Endothelial cell (in vitro differentiated cells): ENCODE data around the gene HOXA7. TPM values are rescaled to one million over a fixed set of nuclear protein-coding genes. Genes with fewer than 3 reads are reported as not detected.

Source experiments
- DNase-seq: peaks from one replicate; pipeline ENCODE4 v3.0.0; 2021; ENCODE audit warnings: low spot score
- H3K27ac Mint-ChIP-seq: one replicate; pipeline ENCODE4 v1.8.0; 2021; ENCODE audit warnings: mixed read lengths, inconsistent platforms; ENCODE audit not compliant: unreplicated experiment
- H3K27me3 Mint-ChIP-seq: one replicate; pipeline ENCODE4 v1.8.0; 2021; ENCODE audit warnings: mild to moderate bottlenecking, moderate library complexity, mixed read lengths, inconsistent platforms; ENCODE audit not compliant: unreplicated experiment
- H3K36me3 Mint-ChIP-seq: one replicate; pipeline ENCODE4 v1.8.0; 2021; ENCODE audit warnings: mild to moderate bottlenecking, low read depth, mixed read lengths, inconsistent platforms; ENCODE audit not compliant: unreplicated experiment
- H3K4me1 Mint-ChIP-seq: one replicate; pipeline ENCODE4 v1.8.0; 2021; ENCODE audit warnings: mild to moderate bottlenecking, mixed read lengths, inconsistent platforms; ENCODE audit not compliant: unreplicated experiment
- H3K4me3 Mint-ChIP-seq: one replicate; pipeline ENCODE4 v1.8.0; 2021; ENCODE audit warnings: mild to moderate bottlenecking, mixed read lengths, inconsistent platforms; ENCODE audit not compliant: unreplicated experiment
- H3K9me3 Mint-ChIP-seq: one replicate; pipeline ENCODE4 v1.8.0; 2021; ENCODE audit warnings: mixed read lengths, inconsistent platforms; ENCODE audit not compliant: unreplicated experiment
- CTCF ChIP-seq: fragments of 200-600 bp; sonication (generic); IDR thresholded peaks from one replicate; pipeline ENCODE4 v1.5.0; 2021; ENCODE audit warnings: antibody characterized with exemption; ENCODE audit not compliant: unreplicated experiment
- total RNA-seq: library from RNA; stranded (reverse); fragmentation: NEBNext Ultra II Directional; extraction: Animal tissue kit (Norgen Biotek cat#: 25700); gene quantifications from one replicate; pipeline ENCODE4 v1.2.1, GENCODE V29; 2021; ENCODE audit not compliant: unreplicated experiment

The HOXA7 gene
- total RNA-seq, 1 donor from 2014 or later = not detected

GRCh38 chr7:27180431-27181420 lies 24.3 kb upstream of the HOXA7 start:
- peaks cover 46% of the 10 kb centered on the region for H3K27me3 Mint-ChIP-seq
- H3K27ac Mint-ChIP-seq = no peak overlapping the region
- no peak for TF ChIP-seq CTCF
- H3K4me3 Mint-ChIP-seq = no peak overlapping the region
- H3K9me3 Mint-ChIP-seq = no peaks in the 10 kb centered on the region
- H3K4me1 Mint-ChIP-seq = peaks cover 27% of the 10 kb centered on the region
- DNase-seq = no peak
- H3K36me3 Mint-ChIP-seq = no peaks in the 10 kb centered on the region

GRCh38 chr7:27179503-27180430 lies 23.3 kb upstream of the HOXA7 start:
- peak; percentile 92 for TF ChIP-seq CTCF
- Mint-ChIP-seq H3K9me3 (no peaks in the 10 kb centered on the region), H3K4me1 (peaks cover 24% of the 10 kb centered on the region), H3K27ac (no peak overlapping the region), H3K27me3 (peaks cover 42% of the 10 kb centered on the region), H3K36me3 (no peaks in the 10 kb centered on the region), H3K4me3 (no peak overlapping the region)
- DNase-seq = peak; percentile 80

- TF ChIP-seq CTCF = no peak
- Mint-ChIP-seq H3K27ac (no peak overlapping the region), H3K4me1 (peaks cover 23% of the 10 kb centered on the region), H3K36me3 (no peaks in the 10 kb centered on the region), H3K27me3 (peaks cover 42% of the 10 kb centered on the region), H3K4me3 (no peak overlapping the region), H3K9me3 (no peaks in the 10 kb centered on the region)
- no peak for DNase-seq
Measured at GRCh38 chr7:27179030-27179429, 22.6 kb upstream of the HOXA7 start.

- no peaks in the 10 kb centered on the region for H3K36me3 Mint-ChIP-seq
- DNase-seq = no peak
- no peak overlapping the region for H3K27ac Mint-ChIP-seq
- peaks cover 42% of the 10 kb centered on the region for H3K27me3 Mint-ChIP-seq
- no peak overlapping the region for H3K4me3 Mint-ChIP-seq
- no peak for TF ChIP-seq CTCF
- H3K4me1 Mint-ChIP-seq = peaks cover 18% of the 10 kb centered on the region
- no peaks in the 10 kb centered on the region for H3K9me3 Mint-ChIP-seq
Measured at GRCh38 chr7:27178366-27178765, 21.9 kb upstream of the HOXA7 start.
